Transverse colon (tissue), 4 donors: ENCODE results near the gene CHST5. TPM values are rescaled to one million over a fixed set of nuclear protein-coding genes. Genes with fewer than 3 reads are reported as not detected.

ENCODE experiments used
- DNase-seq: peaks from one replicate; pipeline ENCODE4 v3.0.0-alpha.2; 2019
- H3K27ac ChIP-seq, 4 donors: fragments of 200-600 bp; sonication (generic); 2 replicates each; pipeline ENCODE4 v1.5.1; 2016 to 2018; ENCODE audit warnings: inconsistent platforms in 4 of 4
- H3K27me3 ChIP-seq: fragments of 200-600 bp; sonication (generic); 2 replicates; pipeline ENCODE4 v1.5.1; 2017; ENCODE audit warnings: inconsistent platforms
- H3K36me3 ChIP-seq, 4 donors: fragments of 200-600 bp; sonication (generic); 2 replicates each; pipeline ENCODE4 v1.5.1; 2017 to 2019; ENCODE audit warnings: inconsistent platforms in 4 of 4
- H3K4me1 ChIP-seq, 4 donors: fragments of 200-600 bp; sonication (generic); 2 replicates each; pipeline ENCODE4 v1.5.1; 2017 to 2020; ENCODE audit warnings: inconsistent platforms in 4 of 4
- H3K4me3 ChIP-seq, 4 donors: fragments of 200-600 bp; sonication (generic); 1 replicate in 1 of 4; 2 replicates in 3 of 4; pipeline versions ENCODE4 v1.5.1 to v1.6.1; 2017 to 2019; ENCODE audit warnings: inconsistent platforms in 4 of 4
- H3K9me3 ChIP-seq, 2 donors: fragments of 200-600 bp; sonication (generic); 2 replicates each; pipeline ENCODE4 v1.5.1; 2017 to 2019; ENCODE audit warnings: inconsistent platforms in 2 of 2
- EP300 ChIP-seq: sonication (generic); formaldehyde crosslinking; IDR thresholded peaks from one replicate; pipeline ENCODE4 v1.6.1; 2017; ENCODE audit warnings: antibody characterized with exemption, low read depth
- POLR2A ChIP-seq: fragments of 450-650 bp; IDR thresholded peaks from one replicate; pipeline ENCODE4 v1.6.1; 2016; ENCODE audit warnings: antibody characterized with exemption, mild to moderate bottlenecking, moderate library complexity
- POLR2AphosphoS5 ChIP-seq, 3 donors: sonication (generic); formaldehyde crosslinking; IDR thresholded peaks; one replicate each; pipeline ENCODE4 v1.6.1; 2016; ENCODE audit warnings: antibody characterized with exemption in 3 of 3
- WGBS, 2 donors: methylation state at CpG; one replicate each; pipeline ENCODE4 v1.1.5; 2018; ENCODE audit warnings: low coverage in 1 of 2; 5-methylcytosine and 5-hydroxymethylcytosine counted together
- in situ Hi-C, 4 donors: fragments of 200-750 bp; cut with MboI; loops; one replicate each; pipeline versions ENCODE4 v1.15.0 to v1.15.1; 2017; ENCODE audit warnings: low sequenced_read_pairs in 3 of 4, low pct_ligation_motif_present in 1 of 4, low pct_unique_long_range_greater_than_20kb in 1 of 4
- intact Hi-C: fragments of 100-400 bp; cut with DNase I; formaldehyde crosslinking; loops from one replicate; pipeline ENCODE4 v1.15.1; 2023; ENCODE audit warnings: low total_unique reads
- total RNA-seq, 4 donors: library from RNA; depleted of rRNA; stranded (reverse); fragments of >200 nt; gene quantifications; one replicate each; pipeline ENCODE4 v1.1.0, GENCODE V29; 2016
- TF ChIP-seq, protein P1 (sequence below), 5 experiments: fragments of 200-600 bp in 3 of 5; fragments of 450-650 bp in 2 of 5; sonication (generic) in 3 of 5; IDR thresholded peaks; 1 replicate in 2 of 5; 2 replicates in 3 of 5; pipeline ENCODE4 v1.5.1; 2016 to 2017; ENCODE audit warnings: antibody characterized with exemption in 5 of 5, inconsistent platforms in 3 of 5, mild to moderate bottlenecking in 2 of 5, moderate library complexity in 1 of 5

Gene CHST5
- total RNA-seq, 4 donors from 2014 or later, result 17.6 to 52.0 (median 33.8) TPM

DNA sequence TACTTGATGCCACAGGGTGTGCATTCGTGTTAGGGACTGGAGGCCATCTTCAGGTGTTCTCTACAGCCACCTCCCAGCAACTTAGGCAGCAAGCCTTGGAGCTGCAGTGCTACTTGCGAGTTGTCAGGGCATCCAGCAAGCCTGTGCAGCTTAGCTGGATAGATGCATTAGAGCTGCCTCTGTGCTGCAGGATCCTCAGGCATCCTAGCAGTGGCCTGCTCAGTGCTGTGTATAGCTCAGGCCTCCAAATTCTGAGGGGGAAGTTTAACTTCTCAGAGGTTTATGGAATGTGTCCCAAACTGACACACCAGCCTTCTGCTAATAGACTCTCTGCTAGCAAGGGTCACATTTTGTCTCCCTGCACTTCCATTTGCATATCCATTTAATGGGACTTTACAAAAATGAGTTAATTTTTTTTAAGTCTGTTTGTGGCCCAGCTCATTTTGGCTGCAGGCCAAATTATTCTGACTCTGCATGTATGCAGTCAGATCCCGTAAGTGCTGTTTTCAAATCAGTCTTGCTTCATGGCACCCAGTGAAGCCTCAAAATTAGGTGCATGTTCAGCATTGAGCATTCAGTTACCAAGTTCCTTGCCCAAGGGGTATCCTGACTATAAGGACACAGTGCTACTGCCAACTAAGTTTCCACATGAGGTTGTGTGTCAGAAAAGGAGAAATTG is 37.1 kb upstream of the CHST5 start:
- WGBS, 2 donors, result 88% methylated on average over 3 of the region's 3 CpGs; no CpG with 5 or more reads in 1 of the 2 donors
- DNase-seq, result no peak
- H3K4me1 ChIP-seq, result peaks cover under 1 to 30% (median 4%) of the 10 kb centered on the region in 4 donors
- H3K27me3 ChIP-seq, result no peaks in the 10 kb centered on the region
- no peak overlapping the region for H3K4me3 ChIP-seq
- in situ Hi-C loops, result no loop called here
- H3K36me3 ChIP-seq, result peaks cover 0 to 58% (median 21%) of the 10 kb centered on the region in 4 donors
- TF ChIP-seq, protein P1, sequence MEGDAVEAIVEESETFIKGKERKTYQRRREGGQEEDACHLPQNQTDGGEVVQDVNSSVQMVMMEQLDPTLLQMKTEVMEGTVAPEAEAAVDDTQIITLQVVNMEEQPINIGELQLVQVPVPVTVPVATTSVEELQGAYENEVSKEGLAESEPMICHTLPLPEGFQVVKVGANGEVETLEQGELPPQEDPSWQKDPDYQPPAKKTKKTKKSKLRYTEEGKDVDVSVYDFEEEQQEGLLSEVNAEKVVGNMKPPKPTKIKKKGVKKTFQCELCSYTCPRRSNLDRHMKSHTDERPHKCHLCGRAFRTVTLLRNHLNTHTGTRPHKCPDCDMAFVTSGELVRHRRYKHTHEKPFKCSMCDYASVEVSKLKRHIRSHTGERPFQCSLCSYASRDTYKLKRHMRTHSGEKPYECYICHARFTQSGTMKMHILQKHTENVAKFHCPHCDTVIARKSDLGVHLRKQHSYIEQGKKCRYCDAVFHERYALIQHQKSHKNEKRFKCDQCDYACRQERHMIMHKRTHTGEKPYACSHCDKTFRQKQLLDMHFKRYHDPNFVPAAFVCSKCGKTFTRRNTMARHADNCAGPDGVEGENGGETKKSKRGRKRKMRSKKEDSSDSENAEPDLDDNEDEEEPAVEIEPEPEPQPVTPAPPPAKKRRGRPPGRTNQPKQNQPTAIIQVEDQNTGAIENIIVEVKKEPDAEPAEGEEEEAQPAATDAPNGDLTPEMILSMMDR (IDR thresholded peaks at IDR 0.05), result no peak
- TF ChIP-seq POLR2A, result no peak
- no peak for TF ChIP-seq EP300
- TF ChIP-seq POLR2AphosphoS5 (IDR thresholded peaks at IDR 0.05), result no peak
- no peak overlapping the region for H3K27ac ChIP-seq
- intact Hi-C loops, result loop anchor here (1.0 kb wide), 1 partner anchor 9 kb away; no protein-coding TSS in a partner anchor
- no peaks in the 10 kb centered on the region for H3K9me3 ChIP-seq

DNA sequence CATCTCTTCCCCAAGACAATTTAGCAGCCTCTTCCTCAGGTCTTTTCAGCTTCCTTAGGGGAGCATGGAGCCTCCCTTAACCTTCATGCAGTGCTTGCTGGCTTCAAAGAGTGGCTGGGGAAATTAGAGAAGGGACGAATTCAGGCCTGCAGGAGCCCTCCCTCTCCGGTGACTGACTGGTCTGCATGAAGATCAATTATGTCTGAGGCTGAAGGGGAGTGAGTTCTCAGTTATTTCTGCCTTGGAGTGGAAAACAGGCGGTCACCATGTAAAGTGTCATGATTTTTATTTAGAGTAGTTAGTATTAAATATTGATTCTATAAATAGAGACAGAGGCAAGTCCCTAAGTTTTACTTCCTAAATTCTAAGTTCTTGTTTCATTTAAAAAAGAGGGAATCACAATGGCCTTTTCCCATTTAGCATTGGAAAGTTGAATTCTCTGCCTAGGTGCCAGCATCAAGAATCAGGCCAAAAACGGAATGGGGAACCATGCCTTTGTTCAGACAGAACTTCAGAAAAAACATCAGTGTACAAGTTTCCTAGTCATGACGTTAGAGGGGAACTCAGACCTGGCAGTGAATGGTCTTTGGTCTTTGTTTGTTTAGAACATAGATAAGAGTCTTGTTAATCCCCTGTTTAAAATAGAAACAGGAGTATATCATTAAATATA is 34.6 kb upstream of the CHST5 start:
- DNase-seq, result no peak
- intact Hi-C loops, result no loop called here
- Histone ChIP-seq H3K36me3 (peaks cover 0 to 43% (median 19%) of the 10 kb centered on the region in 4 donors), H3K4me3 (no peak overlapping the region), H3K27ac (no peak overlapping the region), H3K27me3 (no peaks in the 10 kb centered on the region), H3K9me3 (no peaks in the 10 kb centered on the region), H3K4me1 (peaks cover 12 to 45% (median 18%) of the 10 kb centered on the region in 4 donors)
- TF ChIP-seq POLR2A (no peak), POLR2AphosphoS5 (IDR thresholded peaks at IDR 0.05) (no peak), EP300 (no peak)
- TF ChIP-seq, protein P1 (IDR thresholded peaks at IDR 0.05), result no peak
- 54 to 64% methylated on average over 5 of the region's 5 CpGs for WGBS, 2 donors
- in situ Hi-C loops, result no loop called here

DNA sequence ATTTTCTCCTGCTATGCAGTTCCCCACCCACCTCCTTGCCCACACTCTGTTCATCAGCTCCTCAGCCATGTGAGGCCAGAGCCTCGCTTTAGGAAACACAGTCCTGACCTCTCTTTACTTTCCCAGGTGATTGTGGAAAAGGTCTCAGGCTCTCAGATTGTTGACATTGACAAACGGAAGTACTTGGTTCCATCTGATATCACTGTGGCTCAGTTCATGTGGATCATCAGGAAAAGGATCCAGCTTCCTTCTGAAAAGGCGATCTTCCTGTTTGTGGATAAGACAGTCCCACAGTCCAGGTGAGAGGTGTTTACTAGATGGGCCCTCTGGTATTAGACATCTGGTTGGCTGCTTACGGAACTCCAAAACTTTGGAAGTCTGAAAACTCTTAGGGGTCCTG is 32.0 kb upstream of the CHST5 start:
- Histone ChIP-seq H3K27me3 (no peaks in the 10 kb centered on the region), H3K4me3 (no peak overlapping the region), H3K27ac (no peak overlapping the region), H3K4me1 (peaks cover 12 to 55% (median 23%) of the 10 kb centered on the region in 4 donors), H3K36me3 (peaks cover 0 to 27% (median 13%) of the 10 kb centered on the region in 4 donors), H3K9me3 (no peaks in the 10 kb centered on the region)
- in situ Hi-C loops, result no loop called here
- no peak for TF ChIP-seq EP300
- TF ChIP-seq POLR2A, result no peak
- TF ChIP-seq, protein P1 (IDR thresholded peaks at IDR 0.05), result no peak
- TF ChIP-seq POLR2AphosphoS5 (IDR thresholded peaks at IDR 0.05), result no peak
- intact Hi-C loops, result loop anchor here (2.0 kb wide), 1 partner anchor 55 kb away; the partner anchor contains the start of gene ADAT1
- 85 to 100% methylated on average over 1 to 4 of the region's 4 CpGs for WGBS, 2 donors
- no peak for DNase-seq

- 2% methylated on average over 32 of the region's 32 CpGs; no CpG with 5 or more reads in 1 of the 2 donors for WGBS, 2 donors
- H3K27ac ChIP-seq, result peak overlapping the region; percentile 78 to 87 (median 85)
- TF ChIP-seq EP300 (no peak), POLR2A (no peak), POLR2AphosphoS5 (IDR thresholded peaks at IDR 0.05) (no peak)
- TF ChIP-seq, protein P1 (IDR thresholded peaks at IDR 0.05), result no peak
- peak; percentile 14 for DNase-seq
- H3K4me1 ChIP-seq, result peaks cover 12 to 55% (median 23%) of the 10 kb centered on the region in 4 donors
- no peaks in the 10 kb centered on the region for H3K27me3 ChIP-seq
- in situ Hi-C loops (no loop called here), intact Hi-C loops (loop anchor here (2.0 kb wide), 1 partner anchor 56 kb away; the partner anchor contains the start of gene ADAT1)
- no peaks in the 10 kb centered on the region for H3K9me3 ChIP-seq
- H3K4me3 ChIP-seq, result peak overlapping the region; percentile 81 to 92 (median 84)
- peaks cover 0 to 27% (median 12%) of the 10 kb centered on the region in 4 donors for H3K36me3 ChIP-seq
Measured at GRCh38 chr16:75566758-75567255, 30.9 kb upstream of the CHST5 start.
